LNCAP (cell line): ENCODE data around the gene CCNQ.
A peak's percentile ranks its signal among the peaks of the same experiment; 100 is the strongest.

Source experiments
- CTCF ChIP-seq: fragments of 450-650 bp; IDR thresholded peaks from 2 replicates; pipeline ENCODE4 v1.5.1; 2017; ENCODE audit warnings: mild to moderate bottlenecking

The CCNQ gene

GRCh38 chrX:153539171-153539978 is 59.6 kb downstream of the CCNQ start:
- TF ChIP-seq CTCF = peak; percentile 84

GRCh38 chrX:153538424-153538823 is 60.5 kb downstream of the CCNQ start:
- TF ChIP-seq CTCF = no peak
